Choroid plexus epithelial cell (primary cell): ENCODE measurements around the gene GJC2.

Experiments
- DNase-seq: peaks from one replicate; pipeline ENCODE4 v3.0.0-alpha.2; 2010; ENCODE audit warnings: low read depth
- H3K4me3 ChIP-seq: 2 replicates; pipeline ENCODE4 v1.5.1; 2011; ENCODE audit warnings: low read depth, mild to moderate bottlenecking, control low read depth, low read length, moderate library complexity
- TF ChIP-seq, protein P1 (sequence below): conservative IDR thresholded peaks from 2 replicates; pipeline ENCODE4 v1.5.1; 2011; ENCODE audit warnings: low read depth, mild to moderate bottlenecking, control low read depth, inconsistent platforms, low read length, moderate library complexity

Gene GJC2

DNA sequence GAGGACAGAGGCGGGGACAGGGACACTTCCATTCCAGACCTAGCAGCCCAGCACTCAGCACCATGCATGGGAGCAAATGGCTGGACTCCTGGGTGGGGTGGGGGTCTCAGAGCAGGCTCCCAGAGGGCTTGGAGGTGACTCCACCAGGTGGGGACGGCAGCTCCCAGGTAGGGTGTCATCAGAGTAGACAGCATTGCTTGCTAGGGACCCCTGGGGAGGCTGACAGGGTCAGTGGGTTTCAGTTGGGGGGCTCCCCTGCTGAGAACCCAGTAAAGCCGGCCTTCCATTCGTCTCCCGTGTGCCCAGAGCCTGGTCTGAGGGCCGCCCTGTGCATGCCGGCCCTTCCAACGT is 4.8 kb upstream of the GJC2 start:
- TF ChIP-seq, protein P1, sequence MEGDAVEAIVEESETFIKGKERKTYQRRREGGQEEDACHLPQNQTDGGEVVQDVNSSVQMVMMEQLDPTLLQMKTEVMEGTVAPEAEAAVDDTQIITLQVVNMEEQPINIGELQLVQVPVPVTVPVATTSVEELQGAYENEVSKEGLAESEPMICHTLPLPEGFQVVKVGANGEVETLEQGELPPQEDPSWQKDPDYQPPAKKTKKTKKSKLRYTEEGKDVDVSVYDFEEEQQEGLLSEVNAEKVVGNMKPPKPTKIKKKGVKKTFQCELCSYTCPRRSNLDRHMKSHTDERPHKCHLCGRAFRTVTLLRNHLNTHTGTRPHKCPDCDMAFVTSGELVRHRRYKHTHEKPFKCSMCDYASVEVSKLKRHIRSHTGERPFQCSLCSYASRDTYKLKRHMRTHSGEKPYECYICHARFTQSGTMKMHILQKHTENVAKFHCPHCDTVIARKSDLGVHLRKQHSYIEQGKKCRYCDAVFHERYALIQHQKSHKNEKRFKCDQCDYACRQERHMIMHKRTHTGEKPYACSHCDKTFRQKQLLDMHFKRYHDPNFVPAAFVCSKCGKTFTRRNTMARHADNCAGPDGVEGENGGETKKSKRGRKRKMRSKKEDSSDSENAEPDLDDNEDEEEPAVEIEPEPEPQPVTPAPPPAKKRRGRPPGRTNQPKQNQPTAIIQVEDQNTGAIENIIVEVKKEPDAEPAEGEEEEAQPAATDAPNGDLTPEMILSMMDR: no peak
- H3K4me3 ChIP-seq: no peak overlapping the region

DNA sequence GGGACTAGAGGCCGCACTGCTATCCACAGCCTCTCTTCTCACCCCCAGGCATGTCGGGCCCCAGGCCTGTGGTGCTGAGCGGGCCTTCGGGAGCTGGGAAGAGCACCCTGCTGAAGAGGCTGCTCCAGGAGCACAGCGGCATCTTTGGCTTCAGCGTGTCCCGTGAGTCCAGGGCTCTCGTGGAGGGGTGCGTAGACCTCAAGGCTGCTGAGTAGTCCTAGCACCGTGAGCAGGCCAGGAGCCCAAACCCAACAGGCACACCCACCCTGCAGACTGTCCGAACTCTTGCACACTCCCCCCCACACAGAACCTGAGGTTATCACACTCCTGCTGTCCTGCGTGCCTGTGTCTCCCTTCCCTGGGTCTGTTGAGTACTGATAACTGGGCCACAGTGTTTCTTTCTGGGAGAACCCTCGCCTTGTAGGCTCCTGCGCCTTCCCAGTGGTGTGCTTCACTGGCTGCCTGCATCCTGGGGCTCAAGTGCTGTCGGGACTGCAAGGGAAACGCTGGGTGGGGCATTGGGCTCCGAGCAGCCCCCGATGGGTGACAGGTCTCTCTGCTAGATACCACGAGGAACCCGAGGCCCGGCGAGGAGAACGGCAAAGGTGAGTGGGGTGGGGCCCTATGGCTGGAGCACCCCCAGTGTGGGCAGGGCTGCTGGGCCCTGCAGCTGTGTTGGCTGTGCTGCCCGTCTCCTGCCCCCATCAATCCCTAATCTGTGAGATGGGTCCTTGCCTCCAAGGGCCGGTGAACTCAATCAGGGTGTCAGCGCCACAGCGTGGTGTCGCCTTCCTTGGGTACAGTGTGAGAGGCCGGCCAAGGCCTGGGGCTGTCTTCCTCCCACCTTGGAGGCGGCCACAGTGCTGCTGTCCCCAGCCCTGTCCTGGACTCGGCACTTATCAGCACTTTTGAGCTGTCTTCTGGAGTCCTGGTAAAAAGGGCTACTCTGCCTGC is 4.0 kb upstream of the GJC2 start:
- TF ChIP-seq, protein P1: no peak

More for the DNA sequence above, 4.8 kb upstream of the GJC2 start:
- DNase-seq: no peak

DNA sequence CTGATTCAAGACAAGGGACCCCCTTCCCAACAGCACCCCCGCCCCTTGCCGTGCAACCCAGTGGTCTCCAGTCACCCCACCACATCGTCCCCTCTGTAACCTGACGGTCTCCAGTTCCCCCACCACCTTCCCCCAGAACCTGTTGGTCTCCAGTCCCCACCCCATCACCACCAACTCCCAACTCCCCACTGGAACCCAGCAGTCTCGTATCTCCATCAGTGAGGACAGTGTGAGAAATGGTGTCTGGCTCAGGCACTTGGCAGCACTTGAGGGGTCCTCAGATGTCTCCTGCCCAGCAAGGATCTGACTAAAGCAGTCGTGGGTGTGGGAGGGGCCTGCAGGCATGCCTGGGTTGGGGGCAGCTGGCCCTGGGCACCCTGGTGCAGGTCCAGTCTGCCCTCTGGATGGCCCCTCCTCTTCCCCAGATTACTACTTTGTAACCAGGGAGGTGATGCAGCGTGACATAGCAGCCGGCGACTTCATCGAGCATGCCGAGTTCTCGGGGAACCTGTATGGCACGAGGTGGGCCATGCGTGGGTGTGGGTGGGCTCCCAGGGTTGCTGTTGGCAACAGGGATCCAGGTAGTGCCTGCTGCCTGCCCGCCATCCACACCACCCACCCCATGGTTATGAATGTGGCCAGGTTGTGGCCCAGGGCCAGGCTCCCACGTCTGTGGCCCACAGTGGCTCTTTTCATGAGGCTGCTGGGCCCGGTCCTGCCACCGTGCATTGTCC is 3.1 kb upstream of the GJC2 start:
- no peak overlapping the region for H3K4me3 ChIP-seq
- DNase-seq: no peak
- TF ChIP-seq, protein P1: no peak

More for the DNA sequence above, 4.0 kb upstream of the GJC2 start:
- DNase-seq: no peak
- H3K4me3 ChIP-seq: no peak overlapping the region

DNA sequence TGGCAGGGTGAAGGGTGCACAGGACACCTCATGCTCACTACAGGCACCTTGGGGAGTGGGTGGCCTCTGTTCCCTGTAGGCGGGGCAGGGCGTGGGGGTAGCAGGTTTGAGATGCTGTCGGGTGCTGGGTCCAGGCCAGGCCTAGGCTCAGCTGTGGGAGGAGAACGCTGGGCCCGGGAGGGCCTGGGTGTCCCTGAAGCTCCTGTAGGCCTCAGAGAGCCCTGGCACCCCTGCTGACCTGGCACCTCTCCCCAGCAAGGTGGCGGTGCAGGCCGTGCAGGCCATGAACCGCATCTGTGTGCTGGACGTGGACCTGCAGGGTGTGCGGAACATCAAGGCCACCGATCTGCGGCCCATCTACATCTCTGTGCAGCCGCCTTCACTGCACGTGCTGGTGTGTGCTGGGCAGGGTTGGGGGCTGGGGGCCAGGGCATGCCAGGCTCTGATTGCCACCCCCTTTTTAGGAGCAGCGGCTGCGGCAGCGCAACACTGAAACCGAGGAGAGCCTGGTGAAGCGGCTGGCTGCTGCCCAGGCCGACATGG is 2.5 kb upstream of the GJC2 start:
- TF ChIP-seq, protein P1: no peak
- H3K4me3 ChIP-seq: no peak overlapping the region
- DNase-seq: no peak

DNA sequence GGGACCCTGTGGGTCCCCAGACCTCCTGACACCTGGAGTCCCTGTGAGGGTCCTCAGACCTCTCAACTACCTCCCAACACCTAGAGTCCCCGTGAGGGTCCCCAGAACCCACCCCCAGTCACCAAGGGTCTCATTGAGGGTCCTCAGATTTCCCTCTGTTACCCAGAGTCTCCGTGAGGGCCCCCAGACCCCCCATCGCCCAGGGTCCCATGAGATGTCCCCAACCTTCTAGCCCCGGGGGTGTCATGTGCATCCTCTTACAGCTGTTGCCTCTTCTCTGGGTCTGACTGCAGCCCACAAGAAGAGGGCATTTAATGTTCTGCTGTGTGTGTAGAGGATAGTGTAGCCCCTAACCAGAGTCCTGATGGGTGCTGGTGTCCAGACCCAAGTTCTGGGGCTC is 2.0 kb upstream of the GJC2 start:
- no peak overlapping the region for H3K4me3 ChIP-seq
- no peak for DNase-seq
- TF ChIP-seq, protein P1: no peak

DNA sequence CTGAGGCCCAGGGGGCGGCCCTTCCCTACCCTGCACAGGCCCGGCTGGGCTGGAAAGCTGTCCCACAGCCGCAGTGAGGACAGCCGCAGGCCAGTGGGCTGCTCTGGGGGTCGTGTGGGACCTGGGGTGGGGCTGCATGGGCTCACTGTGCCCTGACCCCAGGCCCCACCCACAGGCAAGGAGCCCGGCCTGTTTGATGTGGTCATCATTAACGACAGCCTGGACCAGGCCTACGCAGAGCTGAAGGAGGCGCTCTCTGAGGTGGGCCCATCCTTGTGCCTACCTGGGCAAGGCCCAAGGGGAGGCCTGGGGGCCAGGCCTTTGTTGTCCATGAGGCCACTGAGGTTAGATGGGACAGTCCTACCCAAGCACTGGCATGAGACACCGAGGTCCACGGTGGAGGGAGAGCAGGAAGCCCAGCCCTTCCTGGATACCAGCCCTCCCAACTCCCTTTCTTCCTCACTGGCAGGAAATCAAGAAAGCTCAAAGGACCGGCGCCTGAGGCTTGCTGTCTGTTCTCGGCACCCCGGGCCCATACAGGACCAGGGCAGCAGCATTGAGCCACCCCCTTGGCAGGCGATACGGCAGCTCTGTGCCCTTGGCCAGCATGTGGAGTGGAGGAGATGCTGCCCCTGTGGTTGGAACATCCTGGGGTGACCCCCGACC is 1.4 kb upstream of the GJC2 start:
- H3K4me3 ChIP-seq: no peak overlapping the region
- TF ChIP-seq, protein P1: no peak
- DNase-seq: no peak
